ENCODE results near the gene KPNA1.

Gene KPNA1

DNA sequence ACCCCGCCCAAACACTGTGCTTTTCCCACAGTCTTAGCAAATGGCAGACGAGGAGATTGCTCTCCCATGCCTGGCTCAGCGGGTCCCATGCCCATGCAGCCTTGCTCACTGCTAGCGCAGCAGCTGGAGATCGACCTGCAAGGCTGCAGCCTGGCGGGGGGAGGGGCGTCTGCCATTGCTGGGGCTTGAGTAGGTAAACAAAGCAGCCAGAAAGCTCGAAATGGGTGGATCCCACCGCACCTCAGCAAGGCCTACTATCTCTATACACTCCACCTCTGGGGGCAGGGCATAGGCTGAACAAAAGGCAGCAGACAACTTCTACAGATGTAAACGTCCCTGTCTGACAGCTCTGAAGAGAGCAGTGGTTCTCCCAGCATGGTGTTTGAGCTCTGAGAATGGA lies 71.6 kb downstream of the KPNA1 start:
- Histone ChIP-seq H3K9ac (ENCODE audit: low read depth, low read length) (no peak overlapping the region), H3K27me3 (ENCODE audit: control insufficient read depth, insufficient read depth, low read length) (no peaks in the 10 kb centered on the region), H3K4me1 (ENCODE audit: control insufficient read depth, insufficient read depth, low read length) (no peaks in the 10 kb centered on the region), H3K4me3 (ENCODE audit: low read length) (no peak overlapping the region), H3K4me2 (ENCODE audit: low read length) (no peak overlapping the region), H3K9me3 (replicated peaks; ENCODE audit: low read length) (no peaks in the 10 kb centered on the region), H3K36me3 (ENCODE audit: insufficient read depth, low read length) (peaks cover 41% of the 10 kb centered on the region)

GRCh38 chr3:122435950-122436349 lies 78.8 kb downstream of the KPNA1 start:
- H3K4me2 ChIP-seq (ENCODE audit: low read length): no peak overlapping the region
- H3K9ac ChIP-seq (ENCODE audit: low read depth, low read length): no peak overlapping the region
- H3K4me3 ChIP-seq (ENCODE audit: low read length): no peak overlapping the region
- H3K4me1 ChIP-seq (ENCODE audit: control insufficient read depth, insufficient read depth, low read length): no peaks in the 10 kb centered on the region
- H3K9me3 ChIP-seq (replicated peaks; ENCODE audit: low read length): peaks cover 3% of the 10 kb centered on the region
- H3K36me3 ChIP-seq (ENCODE audit: insufficient read depth, low read length): peaks cover 66% of the 10 kb centered on the region
- no peaks in the 10 kb centered on the region for H3K27me3 ChIP-seq (ENCODE audit: control insufficient read depth, insufficient read depth, low read length)

DNA sequence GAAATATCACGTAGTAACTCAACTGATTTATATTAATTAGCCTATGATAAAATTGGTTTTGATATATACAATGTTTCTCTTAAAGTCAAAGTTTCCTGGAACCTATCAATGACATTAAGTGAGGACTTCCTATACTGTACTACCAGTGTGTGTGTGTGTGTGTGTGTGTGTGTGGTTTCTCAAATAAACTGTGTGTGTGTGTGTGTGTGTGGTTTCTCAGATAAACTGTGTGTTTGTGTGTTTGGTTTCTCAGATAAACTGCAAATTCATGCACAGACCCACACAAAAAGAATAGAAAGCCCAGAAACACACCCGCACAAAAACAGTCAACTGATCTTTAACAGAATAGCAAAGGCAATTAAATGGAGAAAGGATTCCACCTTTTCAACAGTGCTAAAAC lies 84.4 kb downstream of the KPNA1 start:
- Histone ChIP-seq H3K4me3 (ENCODE audit: low read length) (no peak overlapping the region), H3K9me3 (replicated peaks; ENCODE audit: low read length) (no peaks in the 10 kb centered on the region), H3K4me2 (ENCODE audit: low read length) (no peak overlapping the region), H3K27me3 (ENCODE audit: control insufficient read depth, insufficient read depth, low read length) (no peaks in the 10 kb centered on the region), H3K36me3 (ENCODE audit: insufficient read depth, low read length) (peaks cover 62% of the 10 kb centered on the region), H3K9ac (ENCODE audit: low read depth, low read length) (no peak overlapping the region), H3K4me1 (ENCODE audit: control insufficient read depth, insufficient read depth, low read length) (no peaks in the 10 kb centered on the region)

DNA sequence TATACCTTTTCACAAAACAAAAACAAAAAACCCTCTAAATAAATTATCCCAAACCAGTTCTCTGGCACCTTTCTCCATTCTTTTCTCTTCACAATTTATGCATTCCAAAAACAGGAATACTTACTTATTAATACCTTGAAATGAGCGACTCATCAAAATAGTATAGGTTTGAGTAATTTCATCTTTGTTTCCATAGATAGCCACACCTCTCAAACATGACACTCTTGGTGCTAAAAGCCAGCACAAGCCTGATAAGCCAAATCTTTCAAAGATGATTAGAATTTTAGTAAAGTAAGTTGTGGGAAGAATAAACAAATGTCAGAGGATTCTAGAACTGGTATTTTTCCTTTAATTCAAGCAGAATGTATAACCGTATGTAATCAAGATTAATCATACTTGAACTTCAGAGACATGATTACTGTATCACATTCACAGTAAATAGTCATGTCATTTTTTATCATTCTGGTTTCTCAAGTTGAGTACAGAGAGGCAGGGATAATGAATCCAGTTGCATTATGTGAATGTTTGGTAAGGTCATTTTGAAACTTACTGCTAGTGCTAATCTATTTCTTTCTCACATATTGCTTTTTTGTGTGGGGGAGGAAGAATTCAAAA lies 86.8 kb downstream of the KPNA1 start:
- Histone ChIP-seq H3K27me3 (ENCODE audit: control insufficient read depth, insufficient read depth, low read length) (no peaks in the 10 kb centered on the region), H3K36me3 (ENCODE audit: insufficient read depth, low read length) (peaks cover 60% of the 10 kb centered on the region), H3K4me3 (ENCODE audit: low read length) (no peak overlapping the region), H3K4me1 (ENCODE audit: control insufficient read depth, insufficient read depth, low read length) (no peaks in the 10 kb centered on the region), H3K9me3 (replicated peaks; ENCODE audit: low read length) (no peaks in the 10 kb centered on the region), H3K9ac (ENCODE audit: low read depth, low read length) (no peak overlapping the region), H3K4me2 (ENCODE audit: low read length) (no peak overlapping the region)

GRCh38 chr3:122421836-122422235 lies 92.9 kb downstream of the KPNA1 start:
- H3K9me3 ChIP-seq (replicated peaks; ENCODE audit: low read length): no peaks in the 10 kb centered on the region
- no peaks in the 10 kb centered on the region for H3K27me3 ChIP-seq (ENCODE audit: control insufficient read depth, insufficient read depth, low read length)
- no peak overlapping the region for H3K4me3 ChIP-seq (ENCODE audit: low read length)
- no peak overlapping the region for H3K4me2 ChIP-seq (ENCODE audit: low read length)
- no peak overlapping the region for H3K9ac ChIP-seq (ENCODE audit: low read depth, low read length)
- H3K4me1 ChIP-seq (ENCODE audit: control insufficient read depth, insufficient read depth, low read length): no peaks in the 10 kb centered on the region
- H3K36me3 ChIP-seq (ENCODE audit: insufficient read depth, low read length): peaks cover 37% of the 10 kb centered on the region

DNA sequence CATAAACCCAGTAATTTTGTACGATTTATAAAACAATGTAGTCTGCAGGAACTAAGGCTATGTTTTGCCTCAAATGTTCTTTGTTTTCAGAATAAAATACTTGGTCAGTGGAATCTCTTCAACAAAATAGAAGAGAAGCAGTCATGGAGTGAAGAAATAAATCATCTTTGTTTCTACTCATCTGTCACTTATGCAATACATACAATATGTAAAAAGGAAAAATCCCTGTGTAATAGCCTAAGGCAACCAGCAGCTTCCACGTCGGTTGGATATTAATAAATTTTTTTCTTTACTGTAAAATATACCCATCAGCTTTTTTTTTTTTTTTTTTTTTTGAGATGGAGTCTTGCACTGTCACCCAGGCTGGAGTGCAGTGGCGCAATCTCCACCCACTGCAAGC lies 93.6 kb downstream of the KPNA1 start:
- no peaks in the 10 kb centered on the region for H3K27me3 ChIP-seq (ENCODE audit: control insufficient read depth, insufficient read depth, low read length)
- H3K9me3 ChIP-seq (replicated peaks; ENCODE audit: low read length): no peaks in the 10 kb centered on the region
- no peak overlapping the region for H3K9ac ChIP-seq (ENCODE audit: low read depth, low read length)
- H3K36me3 ChIP-seq (ENCODE audit: insufficient read depth, low read length): peaks cover 30% of the 10 kb centered on the region
- H3K4me2 ChIP-seq (ENCODE audit: low read length): no peak overlapping the region
- no peaks in the 10 kb centered on the region for H3K4me1 ChIP-seq (ENCODE audit: control insufficient read depth, insufficient read depth, low read length)
- H3K4me3 ChIP-seq (ENCODE audit: low read length): no peak overlapping the region

- Histone ChIP-seq H3K4me2 (ENCODE audit: low read length) (peak overlapping the region; percentile 89), H3K9me3 (replicated peaks; ENCODE audit: low read length) (no peaks in the 10 kb centered on the region), H3K27me3 (ENCODE audit: control insufficient read depth, insufficient read depth, low read length) (no peaks in the 10 kb centered on the region), H3K4me3 (ENCODE audit: low read length) (peak overlapping the region; percentile 75), H3K9ac (ENCODE audit: low read depth, low read length) (peak overlapping the region; percentile 89), H3K36me3 (ENCODE audit: insufficient read depth, low read length) (peaks cover 3% of the 10 kb centered on the region), H3K4me1 (ENCODE audit: control insufficient read depth, insufficient read depth, low read length) (peaks cover 8% of the 10 kb centered on the region)
These were observed 97.8 kb downstream of the KPNA1 start for GRCh38 chr3:122416966-122417365.

GRCh38 chr3:122415762-122416654 lies 98.7 kb downstream of the KPNA1 start, which contains the start of gene WDR5B:
Gene WDR5B (minus strand): TSS chr3:122416062. CDS start chr3:122415528, 534 bp downstream.
- H3K4me3 ChIP-seq (ENCODE audit: low read length): peak within 1 kb of the TSS; percentile 75
- H3K36me3 ChIP-seq (ENCODE audit: insufficient read depth, low read length): peaks cover 3% of the 10 kb centered on the region
- no peaks in the 10 kb centered on the region for H3K9me3 ChIP-seq (replicated peaks; ENCODE audit: low read length)
- H3K27me3 ChIP-seq (ENCODE audit: control insufficient read depth, insufficient read depth, low read length): no peaks in the 10 kb centered on the region
- peak within 1 kb of the TSS; percentile 89 for H3K9ac ChIP-seq (ENCODE audit: low read depth, low read length)
- peaks cover 8% of the 10 kb centered on the region for H3K4me1 ChIP-seq (ENCODE audit: control insufficient read depth, insufficient read depth, low read length)
- peak within 1 kb of the TSS; percentile 89 for H3K4me2 ChIP-seq (ENCODE audit: low read length)

DNA sequence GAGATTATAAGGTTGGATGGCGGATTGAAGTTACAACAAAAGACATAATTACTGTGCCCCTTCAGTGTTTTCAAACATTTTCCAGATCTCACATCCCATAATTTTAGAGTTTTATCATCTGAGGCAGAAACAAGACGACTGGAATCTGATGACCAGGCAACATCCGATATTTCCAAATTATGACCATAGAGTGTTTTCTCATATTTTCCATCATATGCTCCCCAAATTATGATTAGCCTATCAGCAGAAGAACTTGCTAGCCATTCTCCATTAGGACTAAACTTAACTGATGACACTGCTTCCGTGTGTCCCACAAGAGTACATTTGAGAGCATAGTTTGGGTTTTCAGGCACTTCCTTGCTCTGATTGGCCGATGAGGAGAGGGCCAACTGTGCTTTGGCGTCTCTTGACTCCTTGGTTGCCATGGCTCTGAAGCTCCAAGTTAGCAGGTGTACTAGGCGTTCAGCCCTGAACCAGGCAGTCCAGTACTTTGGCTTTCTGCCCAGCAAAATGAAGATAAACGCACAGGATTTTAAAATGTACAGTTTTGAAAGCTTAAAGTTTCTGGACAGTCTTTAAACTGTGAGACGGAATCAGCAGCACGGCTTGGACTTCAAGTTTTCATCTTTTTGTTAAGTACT lies 99.5 kb downstream of the KPNA1 start:
- peak overlapping the region; percentile 89 for H3K9ac ChIP-seq (ENCODE audit: low read depth, low read length)

DNA sequence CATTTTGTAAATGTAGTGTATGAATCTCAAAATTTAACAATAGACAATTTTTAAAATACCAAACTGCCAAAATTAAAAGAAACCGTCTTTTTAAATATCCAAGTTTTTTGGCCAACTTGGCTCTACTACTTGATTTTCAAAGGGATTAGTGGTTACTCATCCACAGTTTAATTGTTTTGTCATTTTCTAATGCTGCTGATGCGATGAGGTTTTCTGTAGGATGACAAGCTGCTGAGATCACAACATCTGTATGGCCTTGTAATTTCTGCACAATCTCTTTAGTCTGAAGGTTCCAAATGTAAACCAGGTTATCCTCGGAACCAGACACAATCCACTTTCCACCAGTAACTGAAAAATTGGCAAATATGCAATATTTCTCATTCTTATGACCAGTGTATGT lies 100.3 kb downstream of the KPNA1 start:
- H3K4me2 ChIP-seq (ENCODE audit: low read length): peak overlapping the region; percentile 89
- H3K36me3 ChIP-seq (ENCODE audit: insufficient read depth, low read length): no peaks in the 10 kb centered on the region
- H3K9ac ChIP-seq (ENCODE audit: low read depth, low read length): no peak overlapping the region
- no peaks in the 10 kb centered on the region for H3K9me3 ChIP-seq (replicated peaks; ENCODE audit: low read length)
- no peak overlapping the region for H3K4me3 ChIP-seq (ENCODE audit: low read length)
- no peaks in the 10 kb centered on the region for H3K27me3 ChIP-seq (ENCODE audit: control insufficient read depth, insufficient read depth, low read length)
- peaks cover 8% of the 10 kb centered on the region for H3K4me1 ChIP-seq (ENCODE audit: control insufficient read depth, insufficient read depth, low read length)

More for the DNA sequence above, 99.5 kb downstream of the KPNA1 start:
- Histone ChIP-seq H3K27me3 (ENCODE audit: control insufficient read depth, insufficient read depth, low read length) (no peaks in the 10 kb centered on the region), H3K4me1 (ENCODE audit: control insufficient read depth, insufficient read depth, low read length) (peaks cover 8% of the 10 kb centered on the region), H3K9me3 (replicated peaks; ENCODE audit: low read length) (no peaks in the 10 kb centered on the region), H3K36me3 (ENCODE audit: insufficient read depth, low read length) (peaks cover under 1% of the 10 kb centered on the region), H3K4me2 (ENCODE audit: low read length) (peak overlapping the region; percentile 89), H3K4me3 (ENCODE audit: low read length) (peak overlapping the region; percentile 75)

GRCh38 chr3:122410639-122411038 lies 104.1 kb downstream of the KPNA1 start:
- Histone ChIP-seq H3K4me1 (ENCODE audit: control insufficient read depth, insufficient read depth, low read length) (peaks cover 8% of the 10 kb centered on the region), H3K27me3 (ENCODE audit: control insufficient read depth, insufficient read depth, low read length) (no peaks in the 10 kb centered on the region), H3K4me2 (ENCODE audit: low read length) (no peak overlapping the region), H3K4me3 (ENCODE audit: low read length) (no peak overlapping the region), H3K36me3 (ENCODE audit: insufficient read depth, low read length) (peaks cover 5% of the 10 kb centered on the region), H3K9ac (ENCODE audit: low read depth, low read length) (no peak overlapping the region), H3K9me3 (replicated peaks; ENCODE audit: low read length) (no peaks in the 10 kb centered on the region)
